ENCODE data around the gene RARRES2. TPM values are rescaled to one million over a fixed set of nuclear protein-coding genes. Genes with fewer than 3 reads are reported as not detected.

The RARRES2 gene
- total RNA-seq, 1 experiment from 2014 or later, result 2.1 TPM

DNA sequence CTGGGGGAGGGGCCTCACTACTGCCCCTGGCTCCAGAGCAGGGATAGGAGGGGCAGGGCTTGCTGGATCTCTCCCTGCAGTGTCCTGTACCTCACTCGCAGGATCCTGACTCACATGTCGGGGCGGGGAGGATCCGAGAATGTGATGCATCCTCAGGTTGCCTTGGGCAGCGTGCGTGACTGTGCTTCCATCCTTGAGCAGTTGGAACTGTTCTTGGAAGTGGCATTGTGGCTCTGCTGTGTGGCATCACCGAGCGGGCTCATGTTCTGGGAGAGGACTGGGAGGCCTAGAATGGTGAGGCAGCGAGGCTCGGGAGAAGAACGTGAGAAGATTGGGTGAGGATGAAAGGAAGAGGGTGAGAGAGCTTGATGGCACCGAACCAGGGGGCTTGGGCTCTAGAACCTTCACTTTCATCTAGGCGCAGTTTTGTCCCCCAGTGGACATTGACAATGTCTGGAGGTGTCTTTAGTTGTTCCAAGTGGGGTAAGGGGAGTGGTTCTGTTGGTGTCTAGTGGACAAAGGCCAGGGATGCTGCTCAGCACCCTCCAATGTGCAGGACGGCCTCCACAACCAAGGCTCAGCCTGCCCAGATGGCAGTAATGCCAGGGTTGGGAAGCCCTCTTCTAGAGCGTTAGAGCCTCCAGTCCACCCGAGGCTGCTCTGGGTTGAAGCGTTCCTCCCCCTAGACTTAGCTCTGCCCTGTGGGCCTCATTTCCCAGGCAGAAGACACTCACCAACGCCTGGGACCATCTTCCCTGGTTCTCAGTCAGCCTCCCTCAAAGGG, 8.4 kb downstream of the RARRES2 start (continued):
- TF ChIP-seq YY1 (IDR thresholded peaks at IDR 0.05; ENCODE audit: extremely low read depth, insufficient replicate concordance, low read depth, low read length) (no peak), TCF7L2 (IDR thresholded peaks at IDR 0.05; ENCODE audit: borderline replicate concordance, extremely low read depth, insufficient read depth, insufficient read length) (no peak), POLR2A (IDR thresholded peaks at IDR 0.05; ENCODE audit: borderline replicate concordance, extremely low read depth, insufficient read depth, insufficient read length) (no peak)
- TF ChIP-seq, protein P1, sequence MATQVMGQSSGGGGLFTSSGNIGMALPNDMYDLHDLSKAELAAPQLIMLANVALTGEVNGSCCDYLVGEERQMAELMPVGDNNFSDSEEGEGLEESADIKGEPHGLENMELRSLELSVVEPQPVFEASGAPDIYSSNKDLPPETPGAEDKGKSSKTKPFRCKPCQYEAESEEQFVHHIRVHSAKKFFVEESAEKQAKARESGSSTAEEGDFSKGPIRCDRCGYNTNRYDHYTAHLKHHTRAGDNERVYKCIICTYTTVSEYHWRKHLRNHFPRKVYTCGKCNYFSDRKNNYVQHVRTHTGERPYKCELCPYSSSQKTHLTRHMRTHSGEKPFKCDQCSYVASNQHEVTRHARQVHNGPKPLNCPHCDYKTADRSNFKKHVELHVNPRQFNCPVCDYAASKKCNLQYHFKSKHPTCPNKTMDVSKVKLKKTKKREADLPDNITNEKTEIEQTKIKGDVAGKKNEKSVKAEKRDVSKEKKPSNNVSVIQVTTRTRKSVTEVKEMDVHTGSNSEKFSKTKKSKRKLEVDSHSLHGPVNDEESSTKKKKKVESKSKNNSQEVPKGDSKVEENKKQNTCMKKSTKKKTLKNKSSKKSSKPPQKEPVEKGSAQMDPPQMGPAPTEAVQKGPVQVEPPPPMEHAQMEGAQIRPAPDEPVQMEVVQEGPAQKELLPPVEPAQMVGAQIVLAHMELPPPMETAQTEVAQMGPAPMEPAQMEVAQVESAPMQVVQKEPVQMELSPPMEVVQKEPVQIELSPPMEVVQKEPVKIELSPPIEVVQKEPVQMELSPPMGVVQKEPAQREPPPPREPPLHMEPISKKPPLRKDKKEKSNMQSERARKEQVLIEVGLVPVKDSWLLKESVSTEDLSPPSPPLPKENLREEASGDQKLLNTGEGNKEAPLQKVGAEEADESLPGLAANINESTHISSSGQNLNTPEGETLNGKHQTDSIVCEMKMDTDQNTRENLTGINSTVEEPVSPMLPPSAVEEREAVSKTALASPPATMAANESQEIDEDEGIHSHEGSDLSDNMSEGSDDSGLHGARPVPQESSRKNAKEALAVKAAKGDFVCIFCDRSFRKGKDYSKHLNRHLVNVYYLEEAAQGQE (IDR thresholded peaks at IDR 0.05; ENCODE audit: low read depth), result no peak

DNA sequence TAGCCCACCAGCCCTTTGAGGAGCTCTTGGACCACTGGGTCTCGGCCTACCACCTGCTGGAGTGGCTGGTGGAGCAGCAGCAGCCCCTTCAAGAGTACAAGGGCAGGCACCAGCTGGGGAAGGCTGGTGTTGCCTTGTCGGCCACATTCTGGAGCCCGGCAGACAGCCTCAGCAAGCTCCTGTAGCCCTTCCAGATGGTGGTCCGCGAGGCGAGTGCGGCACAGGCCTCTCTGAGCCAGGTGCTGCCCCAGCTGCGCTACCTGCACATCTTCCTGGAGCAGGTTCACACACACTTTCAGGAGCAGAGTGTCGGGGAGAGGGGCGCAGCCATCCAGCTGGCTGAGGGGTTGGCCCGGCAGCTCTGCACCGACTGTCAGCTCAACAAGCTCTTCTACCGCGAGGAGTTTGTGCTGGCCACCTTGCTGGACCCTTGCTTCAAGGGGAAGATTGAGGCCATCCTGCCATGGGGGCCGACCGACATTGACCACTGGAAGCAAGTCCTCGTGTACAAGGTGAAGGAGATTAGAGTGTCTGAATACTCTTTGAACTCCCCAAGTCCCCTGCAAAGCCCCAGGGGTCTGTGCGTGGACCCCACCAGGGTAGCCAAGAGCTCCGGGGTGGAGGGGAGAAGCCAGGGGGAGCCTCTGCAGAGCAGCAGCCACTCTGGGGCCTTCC, 11.1 kb downstream of the RARRES2 start:
- ChIA-PET POLR2A (no interaction called here), CTCF (no interaction called here), RAD21 (ENCODE audit: low non-redundant PET in 1 of 2, low total read pairs in 2 of 2, uncharacterized antibody in 2 of 2, unreplicated experiment in 2 of 2) (no interaction called here)
- DNase-seq (ENCODE audit: low read depth, low spot score), result no peak
- BruUV-seq (replicated peaks), result no TSS peak
- Histone ChIP-seq H3K4me2 (ENCODE audit: low read length) (no peak overlapping the region), H3K9ac (ENCODE audit: low read length) (no peak overlapping the region), H2AFZ (ENCODE audit: low read depth, low read length, poor library complexity, severe bottlenecking) (no peak overlapping the region), H3K9me3 (ENCODE audit: control insufficient read depth in 1 of 2, insufficient read depth in 1 of 2, low read depth in 1 of 2, low read length in 2 of 2) (no peaks in the 10 kb centered on the region), H3K4me3 (replicated peaks in 1 of 2; ENCODE audit: low read depth in 1 of 2, low read length in 2 of 2) (no peak overlapping the region), H3K27ac (ENCODE audit: low read depth, low read length) (no peak overlapping the region), H3K79me2 (ENCODE audit: insufficient read depth, low read length) (no peaks in the 10 kb centered on the region), H3K4me1 (ENCODE audit: control insufficient read depth in 1 of 2, insufficient read depth in 2 of 2, low read length in 2 of 2) (no peaks in the 10 kb centered on the region), H3K27me3 (ENCODE audit: insufficient read depth, low read length) (no peaks in the 10 kb centered on the region), H3K9me2 (ENCODE audit: insufficient read depth) (no peaks in the 10 kb centered on the region), H3K36me3 (ENCODE audit: control insufficient read depth in 1 of 2, insufficient read depth in 2 of 2, low read length in 2 of 2) (peaks cover 0 to 3% of the 10 kb centered on the region in 2 experiments; a peak in 1 of 4 replicates), H4K20me1 (ENCODE audit: insufficient read depth) (no peaks in the 10 kb centered on the region)
- no peak for ATAC-seq
- intact Hi-C loops (cut with micrococcal nuclease), result no loop called here
- TF ChIP-seq ZFX (IDR thresholded peaks at IDR 0.05), result no peak
- TF ChIP-seq CEBPB (IDR thresholded peaks at IDR 0.05; ENCODE audit: low read depth), result no peak
- TF ChIP-seq, protein P1 (IDR thresholded peaks at IDR 0.05; ENCODE audit: low read depth), result no peak
- no peak for TF ChIP-seq SIN3A (IDR thresholded peaks at IDR 0.05; ENCODE audit: low read depth)
- TF ChIP-seq ZNF274 (IDR thresholded peaks at IDR 0.05; ENCODE audit: low read depth, low read length), result no peak
- TF ChIP-seq, protein P2, sequence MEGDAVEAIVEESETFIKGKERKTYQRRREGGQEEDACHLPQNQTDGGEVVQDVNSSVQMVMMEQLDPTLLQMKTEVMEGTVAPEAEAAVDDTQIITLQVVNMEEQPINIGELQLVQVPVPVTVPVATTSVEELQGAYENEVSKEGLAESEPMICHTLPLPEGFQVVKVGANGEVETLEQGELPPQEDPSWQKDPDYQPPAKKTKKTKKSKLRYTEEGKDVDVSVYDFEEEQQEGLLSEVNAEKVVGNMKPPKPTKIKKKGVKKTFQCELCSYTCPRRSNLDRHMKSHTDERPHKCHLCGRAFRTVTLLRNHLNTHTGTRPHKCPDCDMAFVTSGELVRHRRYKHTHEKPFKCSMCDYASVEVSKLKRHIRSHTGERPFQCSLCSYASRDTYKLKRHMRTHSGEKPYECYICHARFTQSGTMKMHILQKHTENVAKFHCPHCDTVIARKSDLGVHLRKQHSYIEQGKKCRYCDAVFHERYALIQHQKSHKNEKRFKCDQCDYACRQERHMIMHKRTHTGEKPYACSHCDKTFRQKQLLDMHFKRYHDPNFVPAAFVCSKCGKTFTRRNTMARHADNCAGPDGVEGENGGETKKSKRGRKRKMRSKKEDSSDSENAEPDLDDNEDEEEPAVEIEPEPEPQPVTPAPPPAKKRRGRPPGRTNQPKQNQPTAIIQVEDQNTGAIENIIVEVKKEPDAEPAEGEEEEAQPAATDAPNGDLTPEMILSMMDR (IDR thresholded peaks at IDR 0.05 in 2 of 3, conservative IDR thresholded peaks at IDR 0.05 in 1 of 3; ENCODE audit: borderline replicate concordance in 1 of 3, insufficient read depth in 1 of 3, low read depth in 2 of 3, low read length in 2 of 3), result no peak
- TF ChIP-seq, protein P3, sequence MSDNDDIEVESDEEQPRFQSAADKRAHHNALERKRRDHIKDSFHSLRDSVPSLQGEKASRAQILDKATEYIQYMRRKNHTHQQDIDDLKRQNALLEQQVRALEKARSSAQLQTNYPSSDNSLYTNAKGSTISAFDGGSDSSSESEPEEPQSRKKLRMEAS (IDR thresholded peaks at IDR 0.05), result no peak
- TF ChIP-seq RAD21 (IDR thresholded peaks at IDR 0.05; ENCODE audit: low read depth), result no peak
- TF ChIP-seq, protein P4, sequence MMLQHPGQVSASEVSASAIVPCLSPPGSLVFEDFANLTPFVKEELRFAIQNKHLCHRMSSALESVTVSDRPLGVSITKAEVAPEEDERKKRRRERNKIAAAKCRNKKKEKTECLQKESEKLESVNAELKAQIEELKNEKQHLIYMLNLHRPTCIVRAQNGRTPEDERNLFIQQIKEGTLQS (IDR thresholded peaks at IDR 0.05), result no peak
- no peak for TF ChIP-seq ELF1 (IDR thresholded peaks at IDR 0.05; ENCODE audit: borderline replicate concordance, low read depth)

Measured in HCT116 (cell line).